HepG2 (cell line): Measurements from ENCODE around the gene PAN2. TPM values are rescaled to one million over a fixed set of nuclear protein-coding genes. Genes with fewer than 3 reads are reported as not detected.

Source experiments
- BRF2 ChIP-seq: sonication (generic); formaldehyde crosslinking; IDR thresholded peaks from 2 replicates; pipeline ENCODE4 v1.8.1; 2022; ENCODE audit warnings: mild to moderate bottlenecking, missing genetic modification reagents
- FUBP1 ChIP-seq: sonication (generic); formaldehyde crosslinking; IDR thresholded peaks from 2 replicates; pipeline ENCODE4 v1.5.1; 2020; ENCODE audit warnings: missing genetic modification reagents, mild to moderate bottlenecking, borderline replicate concordance
- GTF3A ChIP-seq: sonication (generic); formaldehyde crosslinking; conservative IDR thresholded peaks from 2 replicates; pipeline ENCODE4 v1.4.0; 2020; ENCODE audit warnings: mild to moderate bottlenecking, missing genetic modification reagents
- HCFC1 ChIP-seq: fragments of 150-350 bp; IDR thresholded peaks from 2 replicates; pipeline ENCODE4 v1.6.1; 2014; ENCODE audit warnings: low read depth, low read length
- IRF1 ChIP-seq: sonication (generic); formaldehyde crosslinking; IDR thresholded peaks from 2 replicates; pipeline ENCODE4 v1.4.0; 2020; ENCODE audit warnings: low read depth, mild to moderate bottlenecking, missing genetic modification reagents
- KDM5A ChIP-seq: fragments of 200-600 bp; sonication (generic); IDR thresholded peaks from 2 replicates; pipeline ENCODE4 v1.7.0; 2018; ENCODE audit warnings: antibody characterized with exemption, mild to moderate bottlenecking, low read length, borderline replicate concordance
- MNT ChIP-seq: fragments of 450-650 bp; IDR thresholded peaks from 2 replicates; pipeline ENCODE4 v1.6.1; 2016
- PATZ1 ChIP-seq: sonication (generic); formaldehyde crosslinking; IDR thresholded peaks from 2 replicates; pipeline ENCODE4 v1.4.0; 2020; ENCODE audit warnings: missing genetic modification reagents
- POGK ChIP-seq: sonication (generic); formaldehyde crosslinking; conservative IDR thresholded peaks from 2 replicates; pipeline ENCODE4 v1.8.0; 2022; ENCODE audit warnings: mild to moderate bottlenecking, moderate library complexity, missing genetic modification reagents
- YEATS4 ChIP-seq: sonication (generic); formaldehyde crosslinking; IDR thresholded peaks from 2 replicates; pipeline ENCODE4 v1.4.0; 2020; ENCODE audit warnings: missing genetic modification reagents, borderline replicate concordance
- ZFP36L2 ChIP-seq: sonication (generic); formaldehyde crosslinking; IDR thresholded peaks from 2 replicates; pipeline ENCODE4 v1.4.0; 2020; ENCODE audit warnings: missing genetic modification reagents
- ZMYM3 ChIP-seq: sonication (generic); formaldehyde crosslinking; IDR thresholded peaks from 2 replicates; pipeline ENCODE4 v1.5.1; 2020; ENCODE audit warnings: mild to moderate bottlenecking, missing genetic modification reagents
- ZNF235 ChIP-seq: sonication (generic); formaldehyde crosslinking; IDR thresholded peaks from 2 replicates; pipeline ENCODE4 v1.8.1; 2023; ENCODE audit warnings: mild to moderate bottlenecking, missing genetic modification reagents, borderline replicate concordance
- ZNF720 ChIP-seq: sonication (generic); formaldehyde crosslinking; IDR thresholded peaks from 2 replicates; pipeline ENCODE4 v1.4.0; 2020; ENCODE audit warnings: missing genetic modification reagents
- polyA plus RNA-seq, 8 experiments: library from polyadenylated mRNA; depleted of rRNA in 3 of 8; stranded (reverse) in 7 of 8; unstranded in 1 of 8; fragments of >200 nt; fragmentation: Illumina TruSeq in 4 of 8; extraction: Trizol in 4 of 8; gene quantifications; 2 replicates each; pipeline versions ENCODE4 v1.2.1 to v1.2.3, GENCODE V29; 2011 to 2016; ENCODE audit warnings: low read depth in 4 of 8, missing spikeins in 1 of 8, mixed read lengths in 1 of 8; ENCODE audit not compliant: insufficient read depth in 1 of 8
- total RNA-seq, 5 experiments: library from RNA; depleted of rRNA; stranded (reverse); fragments of >200 nt; fragmentation: Illumina TruSeq; extraction: Trizol; gene quantifications; 2 replicates each; pipeline ENCODE4 v1.2.3, GENCODE V29; 2016; ENCODE audit warnings: low read depth in 1 of 5

PAN2 gene
- total and polyA plus RNA-seq, 2 of the 13 experiments (the other 11 are each of a cell fraction or from before 2014, with no cell fraction given), result 27.2 to 61.1 TPM

- TF ChIP-seq FUBP1 (no peak), POGK (CRISPR knock-in tag) (peak; percentile 50), ZNF235 (CRISPR knock-in tag) (no peak), IRF1 (CRISPR knock-in tag) (peak; percentile 92), ZFP36L2 (CRISPR knock-in tag) (no peak), ZNF720 (no peak), GTF3A (CRISPR knock-in tag) (no peak), MNT (peak; percentile 37; the same call in 1 of the 2 replicates), KDM5A (no peak; the same call in 1 of the 2 replicates), YEATS4 (CRISPR knock-in tag) (peak; percentile 56), HCFC1 (no peak; the same call in 1 of the 2 replicates), BRF2 (CRISPR knock-in tag) (no peak), ZMYM3 (CRISPR knock-in tag) (no peak; the same call in 1 of the 2 replicates), PATZ1 (CRISPR knock-in tag) (peak; percentile 81)
Observed at GRCh38 chr12:56359851-56360767, 26.3 kb upstream of the PAN2 start, which contains the start of gene STAT2 (continued).
